GM04504 (cell line): Measurements from ENCODE around the gene PACSIN1.
"Not testable (repeated sequence)": the region's sequence is repeated elsewhere in the genome, so short reads cannot be mapped to it uniquely, and the experiment has no call there.

Experiments used
- DNase-seq: peaks from one replicate; pipeline ENCODE4 v3.0.0-alpha.2; 2012; ENCODE audit warnings: low read depth

The PACSIN1 gene

GRCh38 chr6:34457742-34458735 lies 7.8 kb upstream of the PACSIN1 start:
- DNase-seq, result no peak

- DNase-seq, result peak; percentile 5
Measured at GRCh38 chr6:34459899-34460593, 5.8 kb upstream of the PACSIN1 start.

GRCh38 chr6:34460796-34461507 lies 4.9 kb upstream of the PACSIN1 start:
- DNase-seq, result no peak

- DNase-seq, result no peak
Measured at GRCh38 chr6:34462010-34462409, 3.9 kb upstream of the PACSIN1 start.

GRCh38 chr6:34462551-34462971 lies 3.3 kb upstream of the PACSIN1 start:
- peak; percentile 2 for DNase-seq

GRCh38 chr6:34463299-34463698 lies 2.6 kb upstream of the PACSIN1 start:
- no peak for DNase-seq

- DNase-seq, result no peak
Measured at GRCh38 chr6:34463849-34464248, 2.0 kb upstream of the PACSIN1 start.

- DNase-seq, result no peak
Measured at GRCh38 chr6:34466242-34467185, 638 bp downstream of the PACSIN1 start.

GRCh38 chr6:34468378-34468892 lies 2.6 kb downstream of the PACSIN1 start:
- no peak for DNase-seq

- DNase-seq, result no peak
Measured at GRCh38 chr6:34469499-34469898, 3.6 kb downstream of the PACSIN1 start.

GRCh38 chr6:34472425-34472824 lies 6.5 kb downstream of the PACSIN1 start:
- DNase-seq, result no peak

- DNase-seq, result no peak
Measured at GRCh38 chr6:34473967-34474366, 8.1 kb downstream of the PACSIN1 start.

GRCh38 chr6:34474754-34475153 lies 8.9 kb downstream of the PACSIN1 start:
- no peak for DNase-seq

GRCh38 chr6:34475238-34475682 lies 9.4 kb downstream of the PACSIN1 start:
- DNase-seq, result no peak

- no peak for DNase-seq
Measured at GRCh38 chr6:34475767-34476328, 10.0 kb downstream of the PACSIN1 start.

GRCh38 chr6:34476447-34476846 lies 10.6 kb downstream of the PACSIN1 start:
- no peak for DNase-seq

GRCh38 chr6:34476921-34477320 lies 11.0 kb downstream of the PACSIN1 start:
- no peak for DNase-seq

- no peak for DNase-seq
Measured at GRCh38 chr6:34478796-34479195, 12.9 kb downstream of the PACSIN1 start.

- not testable (repeated sequence) for DNase-seq
Measured at GRCh38 chr6:34483781-34484180, 17.9 kb downstream of the PACSIN1 start.

GRCh38 chr6:34484391-34484790 lies 18.5 kb downstream of the PACSIN1 start:
- DNase-seq, result no peak

- DNase-seq, result no peak
Measured at GRCh38 chr6:34484899-34485298, 19.0 kb downstream of the PACSIN1 start.
